H9 (cell line): ENCODE data around the gene MTARC1. TPM values are rescaled to one million over a fixed set of nuclear protein-coding genes. Genes with fewer than 3 reads are reported as not detected.

ENCODE experiments used
- DNase-seq: peaks from one replicate; pipeline ENCODE4 v3.0.0-alpha.2; 2017
- H2AFZ ChIP-seq: one replicate; pipeline ENCODE4 v1.6.1; 2013; ENCODE audit warnings: mild to moderate bottlenecking, low read length, control low read depth, moderate library complexity
- H2AK5ac ChIP-seq: 2 replicates; pipeline ENCODE4 v1.6.1; 2013; ENCODE audit warnings: low read length, control low read depth, mixed read lengths; ENCODE audit not compliant: insufficient read length
- H2BK120ac ChIP-seq: one replicate; pipeline ENCODE4 v1.6.1; 2013; ENCODE audit warnings: low read depth, mild to moderate bottlenecking, low read length, control low read depth, inconsistent platforms; ENCODE audit not compliant: poor library complexity, severe bottlenecking
- H2BK12ac ChIP-seq: 2 replicates; pipeline ENCODE4 v1.6.1; 2013; ENCODE audit warnings: low read length, control low read depth, mixed read lengths, low read depth; ENCODE audit not compliant: insufficient read length
- H2BK15ac ChIP-seq: 2 replicates; pipeline ENCODE4 v1.6.1; 2013; ENCODE audit warnings: low read depth, low read length, control low read depth
- H2BK20ac ChIP-seq: one replicate; pipeline ENCODE4 v1.6.1; 2013; ENCODE audit warnings: low read depth, mild to moderate bottlenecking, low read length, control low read depth, inconsistent platforms; ENCODE audit not compliant: poor library complexity, severe bottlenecking
- H2BK5ac ChIP-seq: 2 replicates; pipeline ENCODE4 v1.6.1; 2013; ENCODE audit warnings: low read length, control low read depth, mixed read lengths; ENCODE audit not compliant: insufficient read length
- H3K14ac ChIP-seq: 2 replicates; pipeline ENCODE4 v1.6.1; 2013; ENCODE audit warnings: low read length, control low read depth; ENCODE audit not compliant: insufficient read depth
- H3K18ac ChIP-seq: 2 replicates; pipeline ENCODE4 v1.6.1; 2013; ENCODE audit warnings: low read depth, mild to moderate bottlenecking, mixed read lengths, low read length, control low read depth; ENCODE audit not compliant: insufficient read length
- H3K23ac ChIP-seq: 2 replicates; pipeline ENCODE4 v1.6.1; 2013; ENCODE audit warnings: low read length, control low read depth, mixed read lengths, low read depth; ENCODE audit not compliant: insufficient read length
- H3K23me2 ChIP-seq: 2 replicates; pipeline ENCODE4 v1.6.1; 2013; ENCODE audit warnings: low read depth, mild to moderate bottlenecking, mixed read lengths, low read length, control low read depth; ENCODE audit not compliant: insufficient read length, poor library complexity, severe bottlenecking
- H3K27ac ChIP-seq: 2 replicates; pipeline ENCODE4 v1.5.1; 2013; ENCODE audit warnings: low read length, control low read depth, mixed read lengths, low read depth; ENCODE audit not compliant: insufficient read length
- H3K27me3 ChIP-seq: 2 replicates; pipeline ENCODE4 v1.6.1; 2013; ENCODE audit warnings: low read length, control low read depth, inconsistent platforms; ENCODE audit not compliant: insufficient read depth
- H3K4ac ChIP-seq: 2 replicates; pipeline ENCODE4 v1.6.1; 2013; ENCODE audit warnings: low read depth, mild to moderate bottlenecking, control low read depth, inconsistent platforms, low read length, moderate library complexity
- H3K4me1 ChIP-seq: 2 replicates; pipeline ENCODE4 v1.6.1; 2013; ENCODE audit warnings: low read length, control low read depth, inconsistent platforms; ENCODE audit not compliant: insufficient read depth
- H3K4me2 ChIP-seq: 2 replicates; pipeline ENCODE4 v1.6.1; 2013; ENCODE audit warnings: low read length, control low read depth, mixed read lengths; ENCODE audit not compliant: insufficient read length, insufficient read depth
- H3K56ac ChIP-seq: 2 replicates; pipeline ENCODE4 v1.6.1; 2013; ENCODE audit warnings: low read depth, mild to moderate bottlenecking, mixed read lengths, low read length, control low read depth; ENCODE audit not compliant: insufficient read length
- H3K79me1 ChIP-seq: 2 replicates; pipeline ENCODE4 v1.6.1; 2013; ENCODE audit warnings: low read depth, mild to moderate bottlenecking, moderate library complexity, low read length, control low read depth, inconsistent platforms; ENCODE audit not compliant: insufficient read depth, poor library complexity, severe bottlenecking
- H3K79me2 ChIP-seq: 2 replicates; pipeline ENCODE4 v1.6.1; 2013; ENCODE audit warnings: low read length, control low read depth, inconsistent platforms; ENCODE audit not compliant: insufficient read depth
- H3K9ac ChIP-seq: 2 replicates; pipeline ENCODE4 v1.6.1; 2013; ENCODE audit warnings: low read length, control low read depth, mixed read lengths; ENCODE audit not compliant: insufficient read length; ENCODE audit errors: extremely low read depth
- H3K9me3 ChIP-seq: one replicate; pipeline ENCODE4 v1.6.1; 2013; ENCODE audit warnings: low read depth, low read length, inconsistent platforms; ENCODE audit not compliant: control insufficient read depth
- H3T11ph ChIP-seq: one replicate; pipeline ENCODE4 v1.6.1; 2013; ENCODE audit warnings: mild to moderate bottlenecking, low read length, control low read depth, inconsistent platforms
- H4K20me1 ChIP-seq: one replicate; pipeline ENCODE4 v1.6.1; 2013; ENCODE audit not compliant: control insufficient read depth, insufficient read length, insufficient read depth
- H4K5ac ChIP-seq: 2 replicates; pipeline ENCODE4 v1.6.1; 2013; ENCODE audit warnings: low read depth, mild to moderate bottlenecking, mixed read lengths, low read length, control low read depth; ENCODE audit not compliant: insufficient read length
- H4K8ac ChIP-seq: replicated peaks from 2 replicates; pipeline ENCODE4 v1.6.1; 2013; ENCODE audit warnings: low read length, control low read depth, mixed read lengths, low read depth; ENCODE audit not compliant: insufficient read length
- H4K91ac ChIP-seq: 2 replicates; pipeline ENCODE4 v1.6.1; 2013; ENCODE audit warnings: low read depth, mild to moderate bottlenecking, moderate library complexity, mixed read lengths, low read length, control low read depth; ENCODE audit not compliant: insufficient read length
- H3K27ac Mint-ChIP-seq, 3 experiments: 2 replicates in 2 of 3; 3 replicates in 1 of 3; pipeline ENCODE4 v1.8.0; 2020 to 2021; ENCODE audit warnings: mixed read lengths in 3 of 3, mild to moderate bottlenecking in 1 of 3, moderate library complexity in 1 of 3
- H3K27me3 Mint-ChIP-seq: 2 replicates; pipeline ENCODE4 v1.8.0; 2021; ENCODE audit warnings: low read depth, mild to moderate bottlenecking, moderate library complexity, mixed read lengths
- H3K36me3 Mint-ChIP-seq, 3 experiments: 2 replicates in 2 of 3; 3 replicates in 1 of 3; pipeline ENCODE4 v1.8.0; 2020 to 2021; ENCODE audit warnings: low read depth in 3 of 3, mixed read lengths in 3 of 3; ENCODE audit not compliant: insufficient read depth in 1 of 3
- H3K4me1 Mint-ChIP-seq, 2 experiments: 2 replicates each; pipeline ENCODE4 v1.8.0; 2020; ENCODE audit warnings: mixed read lengths in 2 of 2
- H3K4me3 Mint-ChIP-seq, 2 experiments: 2 replicates in 1 of 2; 3 replicates in 1 of 2; pipeline ENCODE4 v1.8.0; 2020 to 2021; ENCODE audit warnings: mild to moderate bottlenecking in 2 of 2, mixed read lengths in 2 of 2, moderate library complexity in 1 of 2
- H3K9me3 Mint-ChIP-seq, 2 experiments: 2 replicates in 1 of 2; 3 replicates in 1 of 2; pipeline ENCODE4 v1.8.0; 2020; ENCODE audit warnings: mild to moderate bottlenecking in 2 of 2, mixed read lengths in 2 of 2, moderate library complexity in 1 of 2
- CTCF ChIP-seq: fragments of 200-600 bp; sonication (generic); conservative IDR thresholded peaks from 3 replicates; pipeline ENCODE4 v1.8.0; 2021; ENCODE audit warnings: antibody characterized with exemption, mild to moderate bottlenecking
- WGBS: extraction: QIAGEN DNeasy Blood & Tissue Kit; methylation state at CpG from one replicate; pipeline ENCODE4 v1.1.7; 2013; ENCODE audit warnings: missing lambda C conversion rate, low lambda C conversion rate, mixed read lengths; ENCODE audit not compliant: insufficient read length; ENCODE audit errors: extremely low coverage; 5-methylcytosine and 5-hydroxymethylcytosine counted together
- total RNA-seq: library from RNA; stranded (reverse); gene quantifications from 2 replicates; pipeline ENCODE4 v1.2.1, GENCODE V29; 2021

Gene MTARC1
- total RNA-seq, 1 experiment from 2014 or later: 33.7 TPM

GRCh38 chr1:220741349-220741748, 45.4 kb upstream of the MTARC1 start:
- H2BK12ac ChIP-seq: no peak overlapping the region
- no CpG with 5 or more reads among the region's 2 CpGs for WGBS
- Mint-ChIP-seq H3K27ac (no peak overlapping the region), H3K9me3 (no peaks in the 10 kb centered on the region), H3K4me3 (no peak overlapping the region), H3K36me3 (no peaks in the 10 kb centered on the region), H3K27me3 (peaks cover 55% of the 10 kb centered on the region), H3K4me1 (peaks cover 0 to 2% of the 10 kb centered on the region in 2 experiments; a peak in 3 of 4 replicates)
- H4K91ac ChIP-seq: no peak overlapping the region
- no peak overlapping the region for H4K5ac ChIP-seq
- TF ChIP-seq CTCF: no peak
- no peak overlapping the region for H3K9ac ChIP-seq
- DNase-seq: no peak
- no peak overlapping the region for H4K8ac ChIP-seq
- H3K4me1 ChIP-seq: no peaks in the 10 kb centered on the region
- no peak overlapping the region for H3K56ac ChIP-seq
- H3K23me2 ChIP-seq: no peaks in the 10 kb centered on the region
- no peak overlapping the region for H2BK120ac ChIP-seq
- H3K4ac ChIP-seq: no peak overlapping the region
- H3K4me2 ChIP-seq: no peak overlapping the region
- H4K20me1 ChIP-seq: no peaks in the 10 kb centered on the region
- H3K27ac ChIP-seq: no peak overlapping the region
- no peak overlapping the region for H3K23ac ChIP-seq
- H3K79me1 ChIP-seq: no peaks in the 10 kb centered on the region
- H3K9me3 ChIP-seq: no peaks in the 10 kb centered on the region
- H2AK5ac ChIP-seq: no peak overlapping the region
- H3K79me2 ChIP-seq: no peaks in the 10 kb centered on the region
- no peak overlapping the region for H2AFZ ChIP-seq
- H2BK20ac ChIP-seq: no peak overlapping the region
- H2BK5ac ChIP-seq: no peak overlapping the region
- H3K18ac ChIP-seq: no peak overlapping the region
- H2BK15ac ChIP-seq: no peak overlapping the region
- H3K27me3 ChIP-seq: no peaks in the 10 kb centered on the region; the same call in 1 of the 2 replicates
- H3K14ac ChIP-seq: no peak overlapping the region
- no peak overlapping the region for H3T11ph ChIP-seq
